GM12873 (cell line): ENCODE data around the gene TRPM3.

ENCODE experiments used
- TF ChIP-seq, protein P1 (sequence below): IDR thresholded peaks from 2 replicates; pipeline ENCODE4 v1.5.1; 2012; ENCODE audit warnings: low read depth, mild to moderate bottlenecking, moderate library complexity, low read length, control low read depth; ENCODE audit not compliant: insufficient read depth; ENCODE audit errors: missing control alignments

Gene TRPM3

DNA sequence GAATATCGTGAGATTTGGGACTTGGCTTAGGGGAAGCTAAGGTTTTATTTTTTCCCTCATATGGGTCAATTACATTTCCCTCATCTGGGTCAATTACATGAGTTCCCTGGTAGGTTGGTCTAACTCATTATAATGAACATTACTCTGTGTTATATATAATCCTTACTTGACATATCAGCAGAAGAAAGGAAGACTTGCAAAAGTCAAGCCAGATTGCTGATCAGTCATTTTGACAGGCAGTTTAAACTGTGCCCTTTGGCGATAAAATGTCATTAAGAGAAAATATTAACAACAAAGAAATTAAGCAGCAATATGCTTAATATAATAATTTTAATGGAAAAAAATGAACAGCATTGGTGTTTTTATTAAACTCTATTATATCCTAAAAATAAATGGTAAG lies 23.1 kb upstream of the TRPM3 start:
- TF ChIP-seq, protein P1, sequence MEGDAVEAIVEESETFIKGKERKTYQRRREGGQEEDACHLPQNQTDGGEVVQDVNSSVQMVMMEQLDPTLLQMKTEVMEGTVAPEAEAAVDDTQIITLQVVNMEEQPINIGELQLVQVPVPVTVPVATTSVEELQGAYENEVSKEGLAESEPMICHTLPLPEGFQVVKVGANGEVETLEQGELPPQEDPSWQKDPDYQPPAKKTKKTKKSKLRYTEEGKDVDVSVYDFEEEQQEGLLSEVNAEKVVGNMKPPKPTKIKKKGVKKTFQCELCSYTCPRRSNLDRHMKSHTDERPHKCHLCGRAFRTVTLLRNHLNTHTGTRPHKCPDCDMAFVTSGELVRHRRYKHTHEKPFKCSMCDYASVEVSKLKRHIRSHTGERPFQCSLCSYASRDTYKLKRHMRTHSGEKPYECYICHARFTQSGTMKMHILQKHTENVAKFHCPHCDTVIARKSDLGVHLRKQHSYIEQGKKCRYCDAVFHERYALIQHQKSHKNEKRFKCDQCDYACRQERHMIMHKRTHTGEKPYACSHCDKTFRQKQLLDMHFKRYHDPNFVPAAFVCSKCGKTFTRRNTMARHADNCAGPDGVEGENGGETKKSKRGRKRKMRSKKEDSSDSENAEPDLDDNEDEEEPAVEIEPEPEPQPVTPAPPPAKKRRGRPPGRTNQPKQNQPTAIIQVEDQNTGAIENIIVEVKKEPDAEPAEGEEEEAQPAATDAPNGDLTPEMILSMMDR = no peak

- TF ChIP-seq, protein P1 = no peak
These were observed 15.3 kb upstream of the TRPM3 start for GRCh38 chr9:71136696-71137095.

GRCh38 chr9:71131145-71131544 lies 9.7 kb upstream of the TRPM3 start:
- TF ChIP-seq, protein P1 = no peak

DNA sequence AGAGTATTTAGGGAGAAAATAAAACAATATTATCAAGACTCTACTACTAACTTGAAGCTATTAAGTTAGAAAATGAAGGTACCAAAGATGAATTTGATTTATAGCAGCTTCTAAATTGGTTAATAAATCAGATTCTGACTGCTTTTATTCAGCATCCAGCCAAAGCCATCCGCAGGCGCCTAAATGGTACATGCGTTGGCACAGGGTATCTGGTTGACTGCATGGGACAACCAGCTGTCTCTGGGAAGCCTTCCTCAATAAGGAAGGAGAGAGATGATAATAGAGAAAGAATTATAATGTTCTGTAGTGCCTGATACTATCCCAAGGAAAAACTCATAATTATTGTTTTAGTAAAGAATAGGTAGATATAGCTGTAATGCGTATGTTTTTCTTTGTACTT lies 9.1 kb upstream of the TRPM3 start:
- TF ChIP-seq, protein P1 = no peak

DNA sequence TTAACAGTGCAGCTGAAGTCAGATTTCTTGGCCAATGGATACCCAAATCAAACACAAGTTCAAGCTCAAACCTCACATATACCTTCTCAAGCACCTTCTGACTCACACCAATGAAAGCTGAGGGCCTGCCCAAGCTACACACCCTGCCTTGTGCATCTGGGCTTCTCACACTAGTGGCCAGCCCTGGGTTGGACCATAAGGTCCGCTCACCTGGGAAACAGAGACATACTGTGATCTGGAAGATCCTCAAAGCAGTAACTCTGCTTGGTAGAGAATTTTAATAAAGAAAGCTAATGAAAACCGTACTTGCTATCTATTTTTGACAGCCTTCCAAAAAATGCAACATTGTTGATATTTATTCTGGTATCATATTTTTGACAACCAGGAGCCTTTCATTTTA lies 7.4 kb upstream of the TRPM3 start:
- TF ChIP-seq, protein P1 = no peak

GRCh38 chr9:71127301-71127700 lies 5.9 kb upstream of the TRPM3 start:
- TF ChIP-seq, protein P1 = no peak

DNA sequence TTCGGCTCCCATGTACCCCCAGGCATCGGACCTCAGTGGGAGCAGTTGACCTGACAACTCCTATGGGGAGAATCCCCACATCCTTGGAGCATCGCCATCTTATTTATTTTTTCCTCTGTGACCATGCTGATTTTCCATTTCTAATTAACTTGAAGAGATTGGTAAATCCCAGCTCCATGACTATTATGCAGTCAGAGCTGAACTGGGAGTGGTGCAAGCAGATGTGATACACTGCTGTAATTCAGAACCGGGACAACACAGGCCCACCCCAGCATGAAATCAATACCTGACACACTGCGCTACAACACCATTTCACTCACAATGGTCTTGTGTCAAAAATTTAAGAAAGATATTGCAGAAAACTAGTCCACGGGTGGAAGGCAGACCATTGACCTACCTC lies 1.0 kb upstream of the TRPM3 start:
- TF ChIP-seq, protein P1 = no peak

DNA sequence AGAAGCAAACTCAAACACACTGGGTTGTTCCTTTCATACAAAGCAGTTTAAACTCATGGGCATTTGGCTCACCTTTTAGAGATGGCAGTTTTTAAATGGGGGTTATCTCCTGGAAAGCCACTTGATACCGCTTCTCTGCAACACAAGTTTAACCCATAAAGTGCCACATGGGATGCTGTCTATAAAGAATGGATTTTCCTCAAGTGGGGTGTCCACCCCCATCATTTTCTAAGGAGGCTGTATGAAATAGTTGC lies 528 bp upstream of the TRPM3 start:
- TF ChIP-seq, protein P1 = no peak
